CD4-positive, alpha-beta T cell (primary cell): ENCODE data around the gene PTPRN2. TPM values are rescaled to one million over a fixed set of nuclear protein-coding genes. Genes with fewer than 3 reads are reported as not detected.

Source experiments
- ATAC-seq: fragments of 200-7000 bp; cut with Tn5 transposase; one replicate; pipeline ENCODE4 v1.10.0; 2022; ENCODE audit warnings: mild to moderate bottlenecking; ENCODE audit not compliant: poor library complexity
- CTCF ChIA-PET: fragments of 350-600 bp; sonication (Branson Sonifier 250); formaldehyde crosslinking; loops from one replicate; lab custom pipeline; 2021; ENCODE audit warnings: antibody characterized with exemption, inconsistent platforms; lab: Charles Lee
- POLR2A ChIA-PET: fragments of 350-600 bp; sonication (Branson Sonifier 250); formaldehyde crosslinking; loops from one replicate; lab custom pipeline; 2021; ENCODE audit warnings: antibody characterized with exemption, inconsistent platforms; lab: Charles Lee
- DNase-seq, 14 experiments: peaks; one replicate each; pipeline ENCODE4 v3.0.0-alpha.2; 2013 to 2020; ENCODE audit warnings: mixed read lengths in 2 of 14
- H3K27ac ChIP-seq, 2 donors: one replicate each; pipeline versions ENCODE4 v1.5.1 to v1.7.0; 2013; ENCODE audit warnings: low read length in 2 of 2, low read depth in 1 of 2, mild to moderate bottlenecking in 1 of 2
- H3K27me3 ChIP-seq, 2 experiments: 1 replicate in 1 of 2; 2 replicates in 1 of 2; pipeline versions ENCODE4 v1.6.1 to v1.7.0; 2013; ENCODE audit warnings: low read length in 2 of 2, control low read depth in 1 of 2, mild to moderate bottlenecking in 1 of 2, moderate library complexity in 1 of 2; ENCODE audit not compliant: insufficient read depth in 2 of 2, control insufficient read depth in 1 of 2
- H3K36me3 ChIP-seq: one replicate; pipeline ENCODE4 v1.6.1; 2013; ENCODE audit warnings: low read length, control low read depth; ENCODE audit not compliant: insufficient read depth
- H3K4me1 ChIP-seq: one replicate; pipeline ENCODE4 v1.6.1; 2013; ENCODE audit warnings: low read length, control low read depth; ENCODE audit not compliant: insufficient read depth
- H3K4me3 ChIP-seq: one replicate; pipeline ENCODE4 v1.5.1; 2013; ENCODE audit warnings: mild to moderate bottlenecking, low read length, moderate library complexity
- H3K9me3 ChIP-seq, 2 experiments: 1 replicate in 1 of 2; 2 replicates in 1 of 2; pipeline versions ENCODE4 v1.6.1 to v1.7.0; 2013; ENCODE audit warnings: low read length in 2 of 2, mild to moderate bottlenecking in 2 of 2, control low read depth in 1 of 2, moderate library complexity in 1 of 2; ENCODE audit not compliant: control insufficient read depth in 1 of 2, insufficient read depth in 1 of 2
- H3K27ac Mint-ChIP-seq: one replicate; pipeline ENCODE4 v1.8.0; 2020; ENCODE audit warnings: mixed read lengths
- H3K27me3 Mint-ChIP-seq: one replicate; pipeline ENCODE4 v1.8.0; 2021; ENCODE audit warnings: mixed read lengths
- H3K36me3 Mint-ChIP-seq: one replicate; pipeline ENCODE4 v1.8.0; 2021; ENCODE audit warnings: low read depth, mixed read lengths
- H3K4me1 Mint-ChIP-seq: one replicate; pipeline ENCODE4 v1.8.0; 2021; ENCODE audit warnings: low read depth, mixed read lengths
- H3K4me3 Mint-ChIP-seq: one replicate; pipeline ENCODE4 v1.8.0; 2020; ENCODE audit warnings: mild to moderate bottlenecking, mixed read lengths
- H3K9me3 Mint-ChIP-seq: one replicate; pipeline ENCODE4 v1.8.0; 2020; ENCODE audit warnings: mixed read lengths
- CTCF ChIP-seq: fragments of 200-600 bp; IDR thresholded peaks from one replicate; pipeline ENCODE4 v1.8.0; 2022; ENCODE audit warnings: antibody characterized with exemption, mild to moderate bottlenecking
- intact Hi-C, 2 experiments: fragments of 100-400 bp; cut with DNase I in 1 of 2; cut with micrococcal nuclease in 1 of 2; formaldehyde crosslinking; loops; one replicate each; pipeline versions ENCODE4 v1.15.1 to v1.9.0; 2023 to 2025; cut with DNase I, micrococcal nuclease
- total RNA-seq, 174 experiments: library from RNA in 2 of 174; stranded (reverse) in 2 of 174; gene quantifications; one replicate each; pipeline ENCODE4 v1.2.3 and lab custom pipeline; 2021 to 2026

PTPRN2 gene
- total RNA-seq, 2 experiments from 2014 or later = 0.34 to 0.44 TPM

GRCh38 chr7:158133057-158133456, 454.6 kb downstream of the PTPRN2 start:
- H3K36me3 Mint-ChIP-seq = no peaks in the 10 kb centered on the region
- H3K4me1 Mint-ChIP-seq = no peaks in the 10 kb centered on the region
- ChIA-PET CTCF (no interaction called here), POLR2A (no interaction called here)
- Histone ChIP-seq H3K4me3 (no peak overlapping the region), H3K4me1 (no peaks in the 10 kb centered on the region), H3K27ac (no peak overlapping the region), H3K9me3 (peaks cover 0 to 51% of the 10 kb centered on the region in 2 experiments), H3K27me3 (no peaks in the 10 kb centered on the region), H3K36me3 (no peaks in the 10 kb centered on the region)
- DNase-seq = no peak
- ATAC-seq = no peak
- H3K27me3 Mint-ChIP-seq = no peaks in the 10 kb centered on the region
- intact Hi-C loops = no loop called here
- H3K9me3 Mint-ChIP-seq = no peaks in the 10 kb centered on the region
- H3K27ac Mint-ChIP-seq = no peak overlapping the region
- H3K4me3 Mint-ChIP-seq = no peak overlapping the region
- TF ChIP-seq CTCF = no peak

GRCh38 chr7:158130023-158130409, 457.6 kb downstream of the PTPRN2 start:
- no peak for TF ChIP-seq CTCF
- ChIA-PET CTCF (no interaction called here), POLR2A (no interaction called here)
- H3K36me3 Mint-ChIP-seq = no peaks in the 10 kb centered on the region
- H3K9me3 Mint-ChIP-seq = no peaks in the 10 kb centered on the region
- H3K4me1 ChIP-seq = no peaks in the 10 kb centered on the region
- H3K4me3 Mint-ChIP-seq = no peak overlapping the region
- no peak overlapping the region for H3K27ac ChIP-seq
- H3K27ac Mint-ChIP-seq = no peak overlapping the region
- no peak for ATAC-seq
- H3K4me3 ChIP-seq = no peak overlapping the region
- no peaks in the 10 kb centered on the region for H3K36me3 ChIP-seq
- peaks cover 0 to 68% of the 10 kb centered on the region in 2 experiments for H3K9me3 ChIP-seq
- DNase-seq = no peak
- H3K27me3 Mint-ChIP-seq = no peaks in the 10 kb centered on the region
- H3K27me3 ChIP-seq = peaks cover 0 to 3% of the 10 kb centered on the region in 2 experiments
- H3K4me1 Mint-ChIP-seq = no peaks in the 10 kb centered on the region
- intact Hi-C loops = no loop called here

GRCh38 chr7:158129037-158130022, 458.3 kb downstream of the PTPRN2 start:
- no peak for TF ChIP-seq CTCF
- ATAC-seq (no peak), DNase-seq (no peak)
- CTCF ChIA-PET = no interaction called here
- Histone ChIP-seq H3K27me3 (peaks cover 0 to 3% of the 10 kb centered on the region in 2 experiments), H3K36me3 (no peaks in the 10 kb centered on the region), H3K4me1 (no peaks in the 10 kb centered on the region), H3K4me3 (no peak overlapping the region), H3K9me3 (peaks cover 0 to 75% of the 10 kb centered on the region in 2 experiments), H3K27ac (no peak overlapping the region)
- intact Hi-C loops = no loop called here
- POLR2A ChIA-PET = no interaction called here
- Mint-ChIP-seq H3K4me1 (no peaks in the 10 kb centered on the region), H3K9me3 (no peaks in the 10 kb centered on the region), H3K4me3 (no peak overlapping the region), H3K27me3 (no peaks in the 10 kb centered on the region), H3K36me3 (no peaks in the 10 kb centered on the region), H3K27ac (no peak overlapping the region)
